ENCODE measurements around the gene RETNLB. TPM values are rescaled to one million over a fixed set of nuclear protein-coding genes. Genes with fewer than 3 reads are reported as not detected.

The RETNLB gene
- total RNA-seq = not detected
- long read RNA-seq, donor 1 = 0 reads
- long read RNA-seq, donor 2 = 0 reads

GRCh38 chr3:108757404-108757982 is at the start of gene RETNLB:
RETNLB (minus strand) TSS chr3:108757410; CDS start chr3:108757185, 225 bp downstream.
- intact Hi-C loops (cut with DNase I) = no loop called here
- no peak for DNase-seq (ENCODE audit: low spot score)

- intact Hi-C loops (cut with DNase I) = no loop called here
- DNase-seq (ENCODE audit: low spot score) = no peak
These were observed 49.1 kb upstream of the RETNLB start for GRCh38 chr3:108806316-108806715.

- intact Hi-C loops (cut with DNase I) = no loop called here
- DNase-seq (ENCODE audit: low spot score) = no peak
These were observed 47.8 kb upstream of the RETNLB start for GRCh38 chr3:108804966-108805365.

- DNase-seq (ENCODE audit: low spot score) = no peak
- intact Hi-C loops (cut with DNase I) = no loop called here
These were observed 47.2 kb upstream of the RETNLB start for GRCh38 chr3:108804437-108804836.

- intact Hi-C loops (cut with DNase I) = no loop called here
- DNase-seq (ENCODE audit: low spot score) = no peak
These were observed 34.3 kb upstream of the RETNLB start for GRCh38 chr3:108791473-108791872.

- intact Hi-C loops (cut with DNase I) = no loop called here
- no peak for DNase-seq (ENCODE audit: low spot score)
These were observed 23.0 kb upstream of the RETNLB start for GRCh38 chr3:108780235-108780634.

- no peak for DNase-seq (ENCODE audit: low spot score)
- intact Hi-C loops (cut with DNase I) = no loop called here
These were observed 22.3 kb upstream of the RETNLB start for GRCh38 chr3:108779496-108779895.

- DNase-seq (ENCODE audit: low spot score) = no peak
- intact Hi-C loops (cut with DNase I) = no loop called here
These were observed 18.4 kb upstream of the RETNLB start for GRCh38 chr3:108775649-108776048.

GRCh38 chr3:108767253-108767652 is 10.0 kb upstream of the RETNLB start:
- DNase-seq (ENCODE audit: low spot score) = no peak
- intact Hi-C loops (cut with DNase I) = no loop called here

GRCh38 chr3:108755686-108756085 is 1.5 kb downstream of the RETNLB start:
- DNase-seq (ENCODE audit: low spot score) = no peak
- intact Hi-C loops (cut with DNase I) = no loop called here

GRCh38 chr3:108744762-108745161 is 12.4 kb downstream of the RETNLB start:
- DNase-seq (ENCODE audit: low spot score) = no peak
- intact Hi-C loops (cut with DNase I) = no loop called here

GRCh38 chr3:108742929-108743328 is 14.3 kb downstream of the RETNLB start:
- intact Hi-C loops (cut with DNase I) = no loop called here
- DNase-seq (ENCODE audit: low spot score) = no peak

- no peak for DNase-seq (ENCODE audit: low spot score)
These were observed 20.4 kb downstream of the RETNLB start for GRCh38 chr3:108736821-108737220.

GRCh38 chr3:108728934-108729333 is 28.3 kb downstream of the RETNLB start:
- no peak for DNase-seq (ENCODE audit: low spot score)
- intact Hi-C loops (cut with DNase I) = no loop called here

More at GRCh38 chr3:108736821-108737220, 20.4 kb downstream of the RETNLB start:
- intact Hi-C loops (cut with DNase I) = no loop called here

GRCh38 chr3:108728105-108728504 is 29.1 kb downstream of the RETNLB start:
- intact Hi-C loops (cut with DNase I) = no loop called here
- no peak for DNase-seq (ENCODE audit: low spot score)

- DNase-seq (ENCODE audit: low spot score) = no peak
- intact Hi-C loops (cut with DNase I) = no loop called here
These were observed 33.1 kb downstream of the RETNLB start for GRCh38 chr3:108724101-108724500.

GRCh38 chr3:108722724-108723123 is 34.5 kb downstream of the RETNLB start:
- no peak for DNase-seq (ENCODE audit: low spot score)
- intact Hi-C loops (cut with DNase I) = no loop called here

GRCh38 chr3:108719178-108719806 is 37.9 kb downstream of the RETNLB start:
- intact Hi-C loops (cut with DNase I) = no loop called here
- DNase-seq (ENCODE audit: low spot score) = no peak

GRCh38 chr3:108718454-108718853 is 38.8 kb downstream of the RETNLB start:
- no peak for DNase-seq (ENCODE audit: low spot score)
- intact Hi-C loops (cut with DNase I) = no loop called here

GRCh38 chr3:108713816-108714215 is 43.4 kb downstream of the RETNLB start:
- no peak for DNase-seq (ENCODE audit: low spot score)
- intact Hi-C loops (cut with DNase I) = no loop called here

- DNase-seq (ENCODE audit: low spot score) = no peak
- intact Hi-C loops (cut with DNase I) = no loop called here
These were observed 44.1 kb downstream of the RETNLB start for GRCh38 chr3:108713009-108713516.

All from posterior vena cava (tissue), 2 donors.